Activated CD8-positive, alpha-beta memory T cell treated with anti-CD3 and anti-CD28 coated beads, Interleukin-2, amount 50 U/mL, for 48 hours (primary cell): Measurements from ENCODE around the gene TESPA1.
"Not testable (repeated sequence)": the region's sequence is repeated elsewhere in the genome, so short reads cannot be mapped to it uniquely, and the experiment has no call there.

Source experiments
- DNase-seq: peaks from one replicate; pipeline ENCODE4 v3.0.0-alpha.2; 2020

TESPA1 gene

GRCh38 chr12:54943292-54943691, 41.3 kb downstream of the TESPA1 start:
- DNase-seq: not testable (repeated sequence)

- DNase-seq: no peak
These were observed 42.9 kb downstream of the TESPA1 start for GRCh38 chr12:54941659-54942058.

DNA sequence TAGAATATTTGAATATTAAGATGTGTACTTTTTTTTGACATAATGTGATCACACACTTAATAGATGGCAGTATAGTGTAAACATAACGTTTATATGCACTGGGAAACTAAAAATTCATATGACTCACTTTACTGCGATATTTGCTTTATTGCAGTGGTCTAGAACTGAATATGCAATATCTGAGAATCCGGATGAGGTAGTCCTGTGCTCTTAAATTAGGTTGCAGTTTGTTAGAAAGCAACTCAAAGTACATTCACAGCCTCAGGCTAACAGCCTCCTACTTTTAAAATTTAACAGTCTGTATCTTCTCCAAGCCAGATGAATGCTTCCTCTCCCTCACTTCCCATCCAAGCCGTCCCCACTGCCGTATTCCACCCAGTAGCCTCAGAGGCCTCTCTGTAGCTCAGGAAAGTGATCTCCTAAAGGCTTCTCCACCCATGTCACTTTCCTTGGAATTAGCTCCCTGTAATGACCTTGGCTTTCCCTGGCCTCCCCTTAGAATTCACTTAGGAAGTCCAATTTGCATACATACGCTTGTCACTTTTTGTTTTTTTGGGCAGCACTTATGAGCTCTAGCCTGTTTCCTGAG, 43.7 kb downstream of the TESPA1 start:
- no peak for DNase-seq

DNA sequence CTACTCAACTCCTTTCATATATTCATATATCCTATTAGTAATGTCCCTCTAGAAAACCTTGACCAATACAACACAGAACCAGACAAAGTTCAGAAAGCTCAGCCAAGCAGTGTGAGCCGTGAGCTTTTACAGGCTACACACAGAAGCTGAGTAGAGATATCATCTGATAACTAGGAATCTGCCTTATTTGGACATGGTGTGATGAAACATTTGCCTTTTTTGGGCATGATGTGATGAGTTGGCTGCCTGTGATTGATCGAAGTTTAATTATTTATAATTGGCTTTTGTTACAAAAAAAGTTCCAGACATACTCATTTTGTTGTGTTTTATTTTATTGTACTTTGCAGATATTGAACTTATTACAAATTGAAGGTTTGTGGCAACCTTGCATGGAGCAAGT, 46.6 kb downstream of the TESPA1 start:
- DNase-seq: no peak

DNA sequence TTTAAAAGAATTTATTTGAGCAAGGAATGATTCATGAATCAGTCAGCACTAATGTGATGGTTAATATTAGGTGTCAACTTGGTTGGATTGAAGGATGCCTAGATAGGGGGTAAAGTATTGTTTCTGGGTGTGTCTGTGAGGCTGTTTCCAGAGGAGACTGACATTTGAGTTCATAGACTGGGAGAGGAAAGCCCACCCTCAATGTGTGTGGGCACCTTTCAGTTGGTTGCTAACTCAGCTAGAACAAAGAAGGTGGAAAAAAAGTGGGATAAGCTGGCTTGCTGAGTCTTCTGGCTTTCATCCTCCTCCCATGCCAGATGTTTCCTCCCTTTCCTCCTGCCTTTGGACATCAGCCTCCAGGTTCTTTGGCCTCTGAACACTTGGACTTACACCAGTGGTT, 47.2 kb downstream of the TESPA1 start:
- DNase-seq: no peak

DNA sequence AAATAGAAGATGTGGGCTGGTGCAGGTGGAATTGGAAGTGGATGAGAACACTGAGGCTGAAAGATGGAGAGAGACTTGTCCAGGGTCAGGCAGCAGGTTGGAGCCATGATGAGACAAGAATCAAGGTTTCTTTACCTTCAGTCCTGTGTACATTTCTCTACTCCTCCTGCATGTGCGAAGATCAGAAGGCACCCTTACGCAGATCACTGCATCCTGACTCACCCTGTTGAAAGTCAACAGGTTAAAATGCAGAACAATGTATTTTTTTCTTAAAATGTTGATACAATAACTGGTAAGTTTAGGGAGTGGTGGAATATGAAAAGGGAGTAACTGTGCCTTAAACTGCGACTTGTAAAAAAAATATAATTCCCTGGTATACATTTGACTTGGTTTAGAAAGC, 47.8 kb downstream of the TESPA1 start:
- DNase-seq: no peak

DNA sequence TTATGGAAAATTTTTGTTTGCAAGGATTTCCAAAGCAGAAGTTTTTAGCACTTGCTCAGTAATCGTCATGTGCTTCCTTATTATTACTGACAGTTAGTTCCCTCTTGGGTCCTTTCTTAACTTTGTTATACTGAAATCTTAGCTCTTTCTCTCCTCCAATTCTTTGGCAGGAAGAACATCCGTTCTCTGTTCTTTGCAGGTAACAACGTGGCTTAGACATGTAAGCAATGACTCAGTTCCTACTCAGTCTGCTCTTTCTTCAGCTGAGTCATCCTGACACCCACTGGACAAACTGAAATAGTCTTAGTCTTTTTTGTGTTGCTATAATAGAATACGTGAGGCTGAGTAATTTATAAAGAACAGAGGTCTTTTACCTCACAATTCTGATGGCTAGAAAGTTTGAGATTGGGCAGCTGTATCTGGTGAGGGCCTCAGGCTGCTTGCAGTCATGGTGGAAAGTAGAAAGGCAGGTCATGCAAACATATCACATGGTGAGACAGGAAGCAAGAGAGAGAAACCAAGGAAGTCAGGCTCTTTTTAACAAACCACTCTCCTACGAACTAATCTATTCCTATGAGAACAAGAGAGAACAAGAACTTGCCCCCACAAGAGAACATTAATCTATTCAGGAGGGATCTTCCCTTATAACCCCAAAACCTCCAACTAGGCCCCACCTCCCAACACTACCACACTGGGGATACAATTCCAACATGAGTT, 49.2 kb downstream of the TESPA1 start:
- no peak for DNase-seq

DNA sequence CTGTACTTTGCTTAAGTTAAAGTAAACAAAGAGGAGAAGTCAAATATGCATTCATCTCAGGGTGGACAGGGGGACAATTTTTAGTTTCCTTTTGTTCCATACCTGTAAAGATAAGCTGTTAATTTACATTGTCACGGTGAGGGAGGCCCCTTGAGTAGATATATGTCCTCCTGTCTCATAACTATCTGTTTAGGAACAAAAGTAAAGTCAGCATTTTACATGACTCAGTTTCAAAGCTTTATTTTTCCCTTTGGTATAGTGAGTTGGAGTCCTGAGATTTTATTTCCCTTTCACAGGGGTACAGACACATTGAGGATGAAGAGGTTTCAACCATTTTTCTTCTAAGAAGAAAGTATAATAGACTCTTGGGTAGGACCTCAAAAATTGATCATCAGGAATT, 50.1 kb downstream of the TESPA1 start:
- DNase-seq: no peak

GRCh38 chr12:54933376-54933775, 51.2 kb downstream of the TESPA1 start:
- no peak for DNase-seq

DNA sequence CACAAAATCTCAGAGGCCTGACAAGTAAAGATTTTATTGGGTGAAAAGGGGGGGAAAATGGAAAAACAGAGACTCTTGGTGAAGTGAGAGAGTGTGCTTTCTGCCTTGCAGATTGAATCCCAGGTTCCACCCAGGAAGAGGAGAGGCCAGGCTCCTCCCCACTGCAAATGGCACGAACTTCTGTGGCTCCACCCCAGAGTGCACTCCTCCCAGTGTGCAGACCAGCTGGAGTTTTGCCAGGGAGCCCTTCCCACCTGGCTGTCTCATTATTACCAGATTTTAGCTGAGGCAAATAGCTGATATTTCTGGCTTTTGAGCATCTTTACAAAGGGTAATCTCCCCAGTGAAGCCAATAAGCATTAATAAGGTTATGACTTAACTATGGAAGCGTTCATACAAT, 51.9 kb downstream of the TESPA1 start:
- no peak for DNase-seq

DNA sequence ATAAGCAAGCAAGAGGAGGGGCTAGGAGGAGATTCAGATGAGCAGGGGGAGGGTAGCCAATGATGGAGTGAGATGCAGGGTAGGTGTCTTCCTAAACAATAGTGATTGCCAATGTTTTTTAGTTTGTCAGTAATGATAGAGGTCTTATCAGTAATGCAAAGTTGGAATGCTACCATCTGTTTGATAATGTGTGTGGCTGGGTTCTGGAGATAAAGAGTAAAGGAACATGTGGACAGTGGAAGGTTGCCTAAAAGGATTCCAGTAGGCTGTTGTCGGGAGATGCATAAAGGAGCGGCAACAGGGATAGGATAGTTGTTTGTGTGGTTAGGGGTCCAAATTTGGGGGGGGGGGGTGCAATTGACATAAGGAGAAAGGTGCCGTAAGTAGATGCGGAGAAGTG, 52.5 kb downstream of the TESPA1 start:
- DNase-seq: no peak

GRCh38 chr12:54929998-54930397, 54.6 kb downstream of the TESPA1 start:
- no peak for DNase-seq

DNA sequence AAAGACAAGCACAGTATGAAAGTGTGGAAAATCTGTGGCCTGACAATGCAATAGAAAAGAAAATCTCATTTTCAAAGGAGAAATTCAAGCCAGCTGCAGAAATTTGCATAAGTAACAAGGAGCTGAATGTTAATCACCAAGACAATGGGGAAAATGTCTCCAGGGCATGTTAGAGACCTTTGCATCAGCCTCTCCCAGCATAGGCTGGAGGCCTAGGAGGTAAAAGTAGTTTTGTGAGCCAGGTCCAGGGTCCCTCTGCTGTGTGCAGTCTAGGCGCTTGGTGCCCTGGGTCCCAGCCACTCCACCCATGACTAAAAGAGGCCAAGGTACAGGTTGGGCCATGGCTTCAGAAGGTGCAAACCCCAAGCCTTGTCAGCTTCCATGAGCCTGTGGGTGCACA, 58.3 kb downstream of the TESPA1 start:
- DNase-seq: no peak

DNA sequence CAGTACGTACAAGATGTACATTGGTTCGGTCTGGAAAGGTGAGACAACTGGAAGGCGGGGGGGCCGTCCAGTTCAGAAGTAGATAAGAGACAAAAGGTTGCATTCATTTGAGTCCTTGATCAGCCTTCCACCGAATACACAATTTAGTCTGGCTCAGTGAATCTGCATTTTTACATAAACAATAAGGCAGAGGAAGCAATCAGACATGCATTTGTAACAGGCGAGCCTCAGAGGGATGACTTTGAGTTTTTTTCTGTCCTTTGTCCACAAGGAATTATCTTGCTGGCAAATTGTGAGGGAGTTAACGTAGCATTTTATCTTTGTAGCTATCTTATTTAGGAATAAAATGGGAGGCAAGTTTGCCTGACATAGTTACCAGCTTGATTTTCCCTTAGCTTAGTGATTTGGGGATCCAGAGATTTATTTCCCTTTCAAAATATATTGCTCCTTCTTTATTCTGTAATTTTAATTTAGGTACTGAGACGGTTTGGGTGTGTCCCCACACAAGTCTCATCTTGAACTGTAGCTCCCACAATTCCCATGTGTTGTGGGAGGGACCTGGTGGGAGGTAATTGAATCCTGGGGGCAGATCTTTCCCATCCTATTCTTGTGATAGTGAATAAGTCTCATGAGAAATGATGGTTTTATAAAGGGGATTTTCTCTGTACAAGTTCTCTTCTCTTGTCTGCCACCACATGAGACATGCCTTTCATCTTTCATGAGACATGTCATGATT, 59.4 kb downstream of the TESPA1 start:
- DNase-seq: no peak

GRCh38 chr12:54917001-54917488, 67.5 kb downstream of the TESPA1 start:
- no peak for DNase-seq
